Colonic mucosa (tissue), 4 donors: ENCODE measurements around the gene ANKH. TPM values are rescaled to one million over a fixed set of nuclear protein-coding genes. Genes with fewer than 3 reads are reported as not detected.
"Not testable (repeated sequence)": the region's sequence is repeated elsewhere in the genome, so short reads cannot be mapped to it uniquely, and the experiment has no call there.

Experiments used
- DNase-seq: peaks from one replicate; pipeline ENCODE4 v3.0.0-alpha.2; 2020
- H3K27ac ChIP-seq: fragments of 200-600 bp; one replicate; pipeline ENCODE4 v1.8.0; 2021
- H3K27me3 ChIP-seq: fragments of 200-600 bp; one replicate; pipeline ENCODE4 v1.8.0; 2021
- H3K36me3 ChIP-seq: fragments of 200-600 bp; one replicate; pipeline ENCODE4 v1.8.0; 2021
- H3K4me1 ChIP-seq: fragments of 200-600 bp; one replicate; pipeline ENCODE4 v1.8.0; 2021; ENCODE audit warnings: mild to moderate bottlenecking
- H3K4me3 ChIP-seq: fragments of 200-600 bp; one replicate; pipeline ENCODE4 v1.8.0; 2021
- H3K9ac ChIP-seq, 2 donors: one replicate each; pipeline ENCODE4 v1.7.0; 2013; ENCODE audit warnings: control low read depth in 2 of 2, low read depth in 2 of 2, low read length in 2 of 2
- H3K9me3 ChIP-seq: fragments of 200-600 bp; one replicate; pipeline ENCODE4 v1.8.0; 2021
- CTCF ChIP-seq: fragments of 200-600 bp; IDR thresholded peaks from one replicate; pipeline ENCODE4 v1.8.0; 2022; ENCODE audit warnings: antibody characterized with exemption, mild to moderate bottlenecking
- intact Hi-C: fragments of 100-400 bp; cut with DNase I; formaldehyde crosslinking; loops from one replicate; pipeline ENCODE4 v1.14.1; 2022
- total RNA-seq, 2 donors: library from RNA; stranded (reverse); fragmentation: NEBNext Ultra II Directional in 1 of 2; extraction: Animal tissue kit (Norgen Biotek cat#: 25700) in 1 of 2; gene quantifications; one replicate each; pipeline ENCODE4 v1.2.1, GENCODE V29; 2021
- donor health status: healthy.
- donor health status: DM: no; HTN: no; CAD: no.
- donor health status: DM: no; HTN: no; CAD: no.

The ANKH gene
- total RNA-seq, 2 donors from 2014 or later = 81.8 to 103 TPM

GRCh38 chr5:14842117-14842516, 29.5 kb downstream of the ANKH start:
- no peaks in the 10 kb centered on the region for H3K36me3 ChIP-seq
- H3K4me3 ChIP-seq = no peak overlapping the region
- H3K4me1 ChIP-seq = no peaks in the 10 kb centered on the region
- intact Hi-C loops = no loop called here
- no peaks in the 10 kb centered on the region for H3K9me3 ChIP-seq
- no peak for DNase-seq
- H3K27ac ChIP-seq = no peak overlapping the region
- H3K9ac ChIP-seq = no peak overlapping the region
- no peak for TF ChIP-seq CTCF
- H3K27me3 ChIP-seq = no peaks in the 10 kb centered on the region

- H3K9ac ChIP-seq = no peak overlapping the region
- H3K27ac ChIP-seq = no peak overlapping the region
- no peaks in the 10 kb centered on the region for H3K36me3 ChIP-seq
- no peaks in the 10 kb centered on the region for H3K27me3 ChIP-seq
- no peaks in the 10 kb centered on the region for H3K4me1 ChIP-seq
- no peak overlapping the region for H3K4me3 ChIP-seq
- TF ChIP-seq CTCF = no peak
- intact Hi-C loops = no loop called here
- DNase-seq = no peak
- H3K9me3 ChIP-seq = no peaks in the 10 kb centered on the region
Measured at GRCh38 chr5:14840624-14841023, 31.0 kb downstream of the ANKH start.

- H3K27ac ChIP-seq = no peak overlapping the region
- no peak for TF ChIP-seq CTCF
- intact Hi-C loops = no loop called here
- DNase-seq = no peak
- no peak overlapping the region for H3K9ac ChIP-seq
- no peak overlapping the region for H3K4me3 ChIP-seq
- no peaks in the 10 kb centered on the region for H3K27me3 ChIP-seq
- no peaks in the 10 kb centered on the region for H3K4me1 ChIP-seq
- no peaks in the 10 kb centered on the region for H3K9me3 ChIP-seq
- H3K36me3 ChIP-seq = no peaks in the 10 kb centered on the region
Measured at GRCh38 chr5:14838396-14839319, 32.9 kb downstream of the ANKH start.

GRCh38 chr5:14837423-14838122, 34.0 kb downstream of the ANKH start:
- H3K4me1 ChIP-seq, DNase-seq, H3K36me3 ChIP-seq, H3K4me3 ChIP-seq, H3K27ac ChIP-seq, H3K9ac ChIP-seq, H3K27me3 ChIP-seq, intact Hi-C loops, H3K9me3 ChIP-seq: not testable (repeated sequence)

GRCh38 chr5:14834584-14835550, 36.7 kb downstream of the ANKH start:
- no peak for DNase-seq
- no peak for TF ChIP-seq CTCF
- H3K4me1 ChIP-seq = no peaks in the 10 kb centered on the region
- intact Hi-C loops = no loop called here
- H3K9ac ChIP-seq = no peak overlapping the region
- no peaks in the 10 kb centered on the region for H3K27me3 ChIP-seq
- no peak overlapping the region for H3K4me3 ChIP-seq
- H3K27ac ChIP-seq = no peak overlapping the region
- no peaks in the 10 kb centered on the region for H3K9me3 ChIP-seq
- H3K36me3 ChIP-seq = no peaks in the 10 kb centered on the region
